Muscle layer of duodenum (tissue), 2 donors: ENCODE results near the gene DOK4.

Source experiments
- H3K27ac ChIP-seq: one replicate; pipeline ENCODE4 v1.7.0; 2013; ENCODE audit warnings: mild to moderate bottlenecking, low read length
- H3K27me3 ChIP-seq: one replicate; pipeline ENCODE4 v1.7.0; 2013; ENCODE audit warnings: low read depth, mild to moderate bottlenecking, control low read depth, low read length
- H3K36me3 ChIP-seq, 2 donors: one replicate each; pipeline ENCODE4 v1.7.0; 2013; ENCODE audit warnings: low read length in 2 of 2, control low read depth in 1 of 2, mild to moderate bottlenecking in 1 of 2; ENCODE audit not compliant: insufficient read depth in 2 of 2, control insufficient read depth in 1 of 2
- H3K4me1 ChIP-seq, 2 donors: one replicate each; pipeline ENCODE4 v1.7.0; 2013; ENCODE audit warnings: low read length in 2 of 2, mild to moderate bottlenecking in 2 of 2, control low read depth in 1 of 2, moderate library complexity in 1 of 2; ENCODE audit not compliant: insufficient read depth in 2 of 2, control insufficient read depth in 1 of 2
- H3K4me3 ChIP-seq, 2 donors: one replicate each; pipeline ENCODE4 v1.7.0; 2013; ENCODE audit warnings: low read length in 2 of 2, low read depth in 1 of 2, mild to moderate bottlenecking in 1 of 2
- H3K9me3 ChIP-seq, 2 donors: one replicate each; pipeline ENCODE4 v1.7.0; 2013; ENCODE audit warnings: low read length in 2 of 2, control low read depth in 1 of 2, mild to moderate bottlenecking in 1 of 2; ENCODE audit not compliant: control insufficient read depth in 1 of 2
- donor health status: healthy.

DOK4 gene

GRCh38 chr16:57485916-57486857, at the start of gene DOK4:
Gene DOK4 (minus strand): TSS chr16:57486493. CDS start chr16:57479507, 6,986 bp downstream.
- Histone ChIP-seq H3K4me3 (peak within 1 kb of the TSS; percentile 57 to 83), H3K9me3 (no peaks in the 10 kb centered on the region), H3K36me3 (no peaks in the 10 kb centered on the region), H3K27me3 (no peaks in the 10 kb centered on the region), H3K4me1 (peaks cover 0 to 17% of the 10 kb centered on the region in 2 donors), H3K27ac (peak within 1 kb of the TSS; percentile 45)

- Histone ChIP-seq H3K36me3 (no peaks in the 10 kb centered on the region), H3K9me3 (no peaks in the 10 kb centered on the region), H3K4me3 (peak overlapping the region; percentile 75 to 86), H3K27me3 (no peaks in the 10 kb centered on the region), H3K4me1 (peaks cover 5 to 46% of the 10 kb centered on the region in 2 donors), H3K27ac (peak overlapping the region; percentile 67)
Measured at GRCh38 chr16:57535680-57536305, 49.5 kb upstream of the DOK4 start.

GRCh38 chr16:57534881-57535658, 48.8 kb upstream of the DOK4 start:
- peaks cover 9 to 53% of the 10 kb centered on the region in 2 donors for H3K4me1 ChIP-seq
- no peaks in the 10 kb centered on the region for H3K36me3 ChIP-seq
- peak overlapping the region; percentile 75 to 81 for H3K4me3 ChIP-seq
- no peak overlapping the region for H3K27ac ChIP-seq
- H3K27me3 ChIP-seq: no peaks in the 10 kb centered on the region
- no peaks in the 10 kb centered on the region for H3K9me3 ChIP-seq

GRCh38 chr16:57534337-57534880, 48.1 kb upstream of the DOK4 start:
- Histone ChIP-seq H3K4me3 (no peak overlapping the region), H3K27ac (no peak overlapping the region), H3K27me3 (no peaks in the 10 kb centered on the region), H3K4me1 (peaks cover 15 to 59% of the 10 kb centered on the region in 2 donors), H3K36me3 (no peaks in the 10 kb centered on the region), H3K9me3 (no peaks in the 10 kb centered on the region)

- no peaks in the 10 kb centered on the region for H3K9me3 ChIP-seq
- H3K27me3 ChIP-seq: no peaks in the 10 kb centered on the region
- H3K27ac ChIP-seq: no peak overlapping the region
- H3K4me1 ChIP-seq: peaks cover 15 to 59% of the 10 kb centered on the region in 2 donors
- no peaks in the 10 kb centered on the region for H3K36me3 ChIP-seq
- H3K4me3 ChIP-seq: peak overlapping the region in 1 of 2 donors; percentile 24
Measured at GRCh38 chr16:57533431-57534336, 47.4 kb upstream of the DOK4 start.

- no peaks in the 10 kb centered on the region for H3K9me3 ChIP-seq
- H3K27ac ChIP-seq: no peak overlapping the region
- H3K4me1 ChIP-seq: peaks cover 14 to 59% of the 10 kb centered on the region in 2 donors
- no peaks in the 10 kb centered on the region for H3K36me3 ChIP-seq
- H3K27me3 ChIP-seq: no peaks in the 10 kb centered on the region
- H3K4me3 ChIP-seq: no peak overlapping the region
Measured at GRCh38 chr16:57532266-57532625, 46.0 kb upstream of the DOK4 start.

- Histone ChIP-seq H3K4me1 (peaks cover 9 to 56% of the 10 kb centered on the region in 2 donors), H3K27ac (no peak overlapping the region), H3K36me3 (peaks cover 0 to under 1% of the 10 kb centered on the region in 2 donors), H3K4me3 (no peak overlapping the region), H3K27me3 (no peaks in the 10 kb centered on the region), H3K9me3 (no peaks in the 10 kb centered on the region)
Measured at GRCh38 chr16:57531635-57532265, 45.5 kb upstream of the DOK4 start.

GRCh38 chr16:57531253-57531575, 44.9 kb upstream of the DOK4 start:
- H3K27ac ChIP-seq: no peak overlapping the region

GRCh38 chr16:57530522-57531252, 44.4 kb upstream of the DOK4 start:
- H3K9me3 ChIP-seq: no peaks in the 10 kb centered on the region
- no peaks in the 10 kb centered on the region for H3K27me3 ChIP-seq
- no peak overlapping the region for H3K4me3 ChIP-seq
- peaks cover 9 to 54% of the 10 kb centered on the region in 2 donors for H3K4me1 ChIP-seq
- H3K36me3 ChIP-seq: peaks cover 0 to 3% of the 10 kb centered on the region in 2 donors
- peak overlapping the region; percentile 56 for H3K27ac ChIP-seq

More at GRCh38 chr16:57531253-57531575, 44.9 kb upstream of the DOK4 start:
- Histone ChIP-seq H3K4me3 (no peak overlapping the region), H3K27me3 (no peaks in the 10 kb centered on the region), H3K36me3 (peaks cover 0 to 3% of the 10 kb centered on the region in 2 donors), H3K9me3 (no peaks in the 10 kb centered on the region), H3K4me1 (peaks cover 9 to 55% of the 10 kb centered on the region in 2 donors)
